Stimulated activated CD4-positive, alpha-beta T cell treated with anti-CD3 and anti-CD28 coated beads, Interleukin-1b, Interleukin-23, amount 100 ng/mL, for 48 hours (primary cell): ENCODE data around the gene MRPL49.
A peak's percentile ranks its signal among the peaks of the same experiment; 100 is the strongest.
"Not testable (repeated sequence)": the region's sequence is repeated elsewhere in the genome, so short reads cannot be mapped to it uniquely, and the experiment has no call there.

Experiments used
- DNase-seq: peaks from one replicate; pipeline ENCODE4 v3.0.0-alpha.2; 2020

The MRPL49 gene

DNA sequence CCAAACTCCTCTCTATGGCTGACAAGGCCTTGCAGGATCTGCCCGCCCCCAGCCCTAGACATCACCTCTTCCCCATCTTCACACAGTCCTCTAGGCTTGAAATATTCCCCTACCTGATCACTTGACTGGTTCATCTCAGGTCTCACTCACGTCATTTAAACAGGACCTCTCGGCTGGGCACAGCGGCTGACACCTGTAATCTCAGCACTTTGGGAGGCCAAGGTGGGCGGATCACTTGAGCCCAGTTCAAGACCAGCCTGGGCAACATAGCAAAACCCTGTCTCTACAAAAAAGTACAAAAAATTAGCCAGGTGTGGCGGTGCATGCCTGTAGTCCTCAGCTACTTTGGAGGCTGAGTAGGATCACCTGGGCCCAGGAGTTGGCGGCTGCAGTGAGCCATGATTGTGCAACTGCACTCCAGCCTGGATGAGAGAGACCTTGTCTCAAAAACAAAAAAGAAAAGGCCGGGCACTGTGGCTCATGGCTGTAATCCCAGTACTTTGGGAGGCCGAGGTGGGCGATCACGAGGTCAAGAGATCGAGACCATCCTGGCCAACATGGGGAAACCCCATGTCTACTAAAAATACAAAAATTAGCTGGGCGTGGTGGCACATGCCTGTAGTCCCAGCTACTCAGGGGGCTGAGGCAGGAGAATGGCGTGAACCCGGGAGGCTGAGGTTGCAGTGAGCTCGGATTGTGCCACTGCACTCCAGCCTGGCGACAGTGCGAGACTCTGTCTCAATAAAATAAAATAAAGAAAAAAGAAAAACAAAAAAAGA lies 3.0 kb upstream of the MRPL49 start:
- not testable (repeated sequence) for DNase-seq

DNA sequence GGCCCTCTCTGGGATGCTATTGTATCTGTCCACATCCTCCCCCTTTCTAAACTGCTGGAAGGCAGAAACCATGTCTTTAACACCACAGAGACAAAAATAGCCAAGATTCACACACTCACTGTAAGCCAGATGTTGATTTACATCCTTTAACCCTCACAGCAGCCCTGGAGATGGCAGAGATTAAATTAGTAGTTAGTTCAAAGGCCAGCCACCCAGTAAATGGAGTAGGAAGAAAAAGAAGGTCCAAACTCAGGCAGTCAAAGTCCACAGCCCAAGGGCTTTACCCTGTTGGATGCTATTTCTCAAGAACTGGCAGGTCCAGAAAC lies 2.5 kb upstream of the MRPL49 start:
- DNase-seq: no peak

DNA sequence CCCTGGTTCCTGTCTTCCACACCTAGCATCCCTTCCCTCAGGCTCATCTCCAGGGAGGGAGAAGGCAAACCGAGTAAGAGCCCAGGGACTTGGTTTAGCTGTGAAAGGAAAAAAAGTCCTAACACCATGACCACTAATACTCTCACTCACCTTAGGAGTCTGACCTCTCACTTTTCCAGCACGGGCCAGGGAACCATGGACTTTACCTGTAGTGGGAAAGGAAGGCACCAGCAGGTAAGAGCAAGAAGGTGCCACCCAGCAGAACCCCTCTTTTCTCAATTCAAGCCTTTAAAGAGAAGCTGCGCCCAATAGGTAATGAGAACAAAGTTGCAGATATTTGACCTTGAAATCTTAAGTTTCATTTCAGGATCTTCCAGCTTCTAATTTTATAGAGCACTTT lies 1.3 kb upstream of the MRPL49 start:
- DNase-seq: no peak

DNA sequence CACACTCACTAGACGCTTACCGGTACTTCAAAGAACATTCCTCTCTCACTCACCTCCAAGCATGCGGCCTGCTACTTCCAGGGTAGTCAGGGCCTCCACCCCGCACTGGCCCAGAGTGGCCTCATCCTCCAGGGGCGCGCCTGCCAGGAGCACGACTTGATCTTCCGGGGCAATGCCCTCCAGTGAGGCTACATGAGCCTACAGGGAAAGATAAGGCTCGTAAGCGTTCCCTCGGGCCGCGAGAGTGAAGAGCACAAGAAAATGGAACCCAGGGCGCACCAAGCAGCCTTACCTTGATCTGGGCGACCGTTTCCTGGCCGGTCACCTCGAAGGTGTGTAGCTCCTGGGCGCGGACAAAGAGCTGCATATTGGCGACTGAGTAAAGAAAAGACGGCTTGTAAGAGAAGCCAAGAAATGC lies 665 bp upstream of the MRPL49 start:
- peak; percentile 36 for DNase-seq

DNA sequence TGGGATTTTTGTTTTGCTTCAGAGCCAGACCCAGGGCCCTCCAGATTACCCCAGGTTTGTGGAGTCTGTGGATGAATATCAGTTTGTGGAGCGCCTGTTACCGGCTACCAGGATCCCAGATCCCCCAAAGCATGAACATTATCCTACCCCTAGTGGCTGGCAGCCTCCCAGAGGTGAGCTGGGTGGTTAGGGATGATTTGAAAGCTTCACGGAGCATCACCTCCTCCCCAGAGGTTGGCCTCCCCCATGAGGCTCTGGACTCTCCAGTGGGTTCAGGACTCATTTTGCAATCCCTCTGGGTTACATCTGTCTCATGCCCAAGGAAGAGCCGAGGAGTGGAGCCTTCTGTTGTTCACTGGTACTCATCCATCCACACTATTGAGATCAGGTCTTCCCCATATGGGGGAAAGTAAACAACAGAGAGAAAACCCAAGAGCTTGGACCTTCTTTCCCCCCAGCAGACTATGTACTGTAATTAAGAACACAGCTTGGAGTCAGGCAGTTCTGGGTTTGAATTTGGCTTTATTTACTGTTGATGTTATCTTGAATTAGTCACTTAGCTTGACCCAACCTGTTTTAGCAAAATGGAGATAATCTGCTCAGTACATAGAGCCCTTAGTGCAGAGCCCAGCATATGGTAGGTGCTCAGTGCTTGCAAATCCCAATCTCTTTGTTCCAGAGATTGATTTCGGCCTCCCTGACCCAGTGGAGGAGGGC lies 2.5 kb downstream of the MRPL49 start:
- DNase-seq: no peak

DNA sequence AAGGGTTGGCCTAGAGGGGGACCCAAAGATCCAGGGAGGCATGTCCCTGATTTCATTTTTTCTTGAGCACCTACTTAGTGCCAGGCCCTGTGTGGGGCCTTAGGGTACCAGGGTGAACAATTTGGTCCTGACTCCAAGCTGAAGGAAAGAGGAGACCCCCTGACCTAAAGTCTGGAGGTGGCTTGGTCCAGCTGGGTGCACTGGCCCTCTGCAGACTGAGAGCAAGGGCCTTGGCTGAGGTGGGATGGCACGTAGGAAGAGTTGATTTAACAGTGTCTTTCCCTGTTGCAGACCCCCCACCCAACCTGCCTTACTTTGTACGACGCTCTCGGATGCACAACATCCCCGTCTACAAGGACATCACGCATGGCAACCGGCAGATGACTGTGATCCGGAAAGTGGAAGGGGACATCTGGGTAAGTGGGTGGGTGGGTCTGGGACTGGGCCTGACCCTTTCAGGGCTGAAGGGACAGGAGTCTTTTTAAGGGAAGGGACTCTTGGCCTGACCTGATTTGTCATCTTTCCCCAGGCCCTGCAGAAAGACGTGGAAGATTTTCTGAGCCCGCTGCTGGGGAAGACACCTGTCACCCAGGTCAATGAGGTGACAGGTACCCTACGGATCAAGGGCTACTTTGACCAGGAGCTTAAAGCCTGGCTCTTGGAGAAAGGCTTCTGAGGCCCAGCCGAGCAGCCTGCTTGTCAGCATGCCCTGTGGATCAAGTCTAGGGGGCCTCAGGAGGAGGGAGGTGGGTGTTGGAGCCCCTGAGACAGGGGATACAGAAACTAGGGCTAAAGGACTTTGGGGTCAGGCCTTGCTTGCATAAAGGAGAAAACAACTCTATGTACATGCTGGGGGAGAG lies 3.3 kb downstream of the MRPL49 start:
- no peak for DNase-seq

DNA sequence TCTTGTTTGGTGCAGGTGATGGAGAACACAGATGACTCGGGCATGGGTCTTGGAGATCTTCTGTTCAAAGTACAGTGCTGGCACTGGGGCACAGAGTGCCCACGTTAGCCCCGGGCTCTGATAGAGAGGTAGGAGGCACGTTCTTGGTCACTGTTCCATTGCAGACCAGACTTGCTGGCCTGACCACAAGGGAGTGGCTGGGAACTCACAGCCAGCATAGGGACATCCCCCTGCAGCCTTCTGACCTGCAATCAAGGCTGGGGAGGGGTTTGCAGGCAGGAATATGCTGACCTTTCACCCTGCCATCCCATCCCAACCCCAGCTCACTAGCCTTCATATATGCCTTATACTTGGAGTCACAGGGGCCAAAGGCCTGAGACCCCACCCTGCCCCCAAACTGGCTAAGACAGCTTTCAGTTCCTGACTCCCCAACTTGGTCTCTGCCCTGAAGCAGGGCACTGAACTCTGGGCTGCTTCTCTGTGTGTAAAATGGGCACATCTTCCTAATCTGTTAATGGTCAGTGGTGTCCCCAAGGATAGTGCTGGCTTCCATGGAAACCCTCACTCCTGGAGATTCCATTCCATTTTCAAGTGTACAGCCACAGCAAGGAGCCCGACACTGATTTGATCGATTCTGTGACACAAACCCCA lies 4.6 kb downstream of the MRPL49 start:
- no peak for DNase-seq

DNA sequence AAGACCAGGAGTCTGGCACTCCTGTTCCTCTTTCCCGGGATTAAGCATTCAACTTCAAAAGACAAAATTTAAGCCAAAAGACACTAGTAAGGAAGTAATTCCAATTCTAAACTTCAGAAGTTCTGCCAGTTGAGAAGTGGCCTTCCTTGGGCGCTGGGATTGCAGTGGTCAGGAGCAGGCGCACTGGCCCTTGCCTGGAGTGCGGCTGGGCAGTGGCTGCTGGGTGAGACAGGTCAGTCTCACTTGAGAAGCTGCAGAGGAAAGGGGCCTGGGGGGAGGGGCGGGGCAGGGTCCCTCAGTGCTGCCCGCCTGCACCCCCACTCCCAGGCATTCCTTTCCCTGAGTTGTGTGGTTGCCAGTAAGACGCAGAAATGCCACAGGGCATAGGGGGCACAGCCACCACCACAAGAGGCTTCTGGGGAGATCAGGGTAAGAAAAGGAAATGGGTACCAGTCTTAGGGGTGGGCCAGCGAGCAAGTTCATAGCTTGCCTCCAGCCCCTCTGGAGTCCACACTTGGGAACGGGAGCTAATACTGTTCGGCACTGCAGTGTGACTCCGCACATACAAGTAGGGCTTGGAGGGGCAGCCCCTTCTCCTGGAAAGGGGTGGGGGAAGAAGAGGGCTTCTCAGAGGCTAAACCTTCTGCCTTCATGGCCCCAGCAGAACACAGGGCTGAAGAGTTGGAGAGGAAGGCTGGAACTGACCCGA lies 5.5 kb downstream of the MRPL49 start:
- no peak for DNase-seq

DNA sequence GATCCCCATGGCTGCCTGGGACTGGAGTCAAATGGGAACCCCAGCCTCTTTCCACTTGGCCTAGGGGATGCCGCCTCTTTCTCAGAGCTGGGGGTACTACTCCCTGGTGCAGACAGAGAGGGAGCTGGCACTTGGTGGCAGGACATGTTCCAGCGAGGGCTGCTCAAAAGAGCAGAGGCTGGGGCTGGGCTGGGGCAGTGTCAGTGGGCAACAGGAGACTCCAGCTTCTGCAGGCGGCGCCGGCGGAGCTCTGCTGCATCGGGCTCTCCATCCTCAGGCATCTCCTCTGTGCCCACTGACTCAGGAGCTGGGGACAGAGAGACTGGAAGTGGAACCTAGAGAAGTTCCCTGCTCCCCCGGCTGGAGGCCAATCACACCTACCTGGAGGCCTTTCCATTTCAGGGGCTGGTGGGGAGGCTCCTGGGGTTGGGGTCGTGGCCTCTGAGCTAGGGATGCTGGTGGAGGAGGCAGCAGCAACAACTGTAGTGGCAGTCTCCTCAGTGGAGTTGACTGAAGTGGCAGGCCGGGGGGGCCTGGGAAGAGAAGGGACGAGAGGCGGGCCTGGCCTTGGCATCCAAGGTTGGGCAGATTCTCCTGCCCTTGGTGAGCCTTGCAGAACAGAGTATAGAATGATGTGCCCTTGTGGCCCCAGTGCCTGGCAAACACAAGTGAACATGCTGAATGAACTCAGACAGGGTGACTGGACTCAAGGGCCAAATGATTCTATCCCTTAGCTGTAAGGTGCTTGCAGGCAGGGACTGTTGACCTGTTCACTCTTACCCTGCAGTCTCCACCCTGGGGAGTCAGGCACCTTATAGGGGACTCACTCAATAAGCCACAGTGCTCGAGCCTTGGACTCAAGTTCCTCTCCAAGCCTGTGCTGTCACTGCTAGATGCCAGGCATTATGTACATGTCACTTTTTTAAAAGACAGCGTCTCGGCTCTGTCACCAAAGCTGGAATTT lies 6.3 kb downstream of the MRPL49 start:
- no peak for DNase-seq

DNA sequence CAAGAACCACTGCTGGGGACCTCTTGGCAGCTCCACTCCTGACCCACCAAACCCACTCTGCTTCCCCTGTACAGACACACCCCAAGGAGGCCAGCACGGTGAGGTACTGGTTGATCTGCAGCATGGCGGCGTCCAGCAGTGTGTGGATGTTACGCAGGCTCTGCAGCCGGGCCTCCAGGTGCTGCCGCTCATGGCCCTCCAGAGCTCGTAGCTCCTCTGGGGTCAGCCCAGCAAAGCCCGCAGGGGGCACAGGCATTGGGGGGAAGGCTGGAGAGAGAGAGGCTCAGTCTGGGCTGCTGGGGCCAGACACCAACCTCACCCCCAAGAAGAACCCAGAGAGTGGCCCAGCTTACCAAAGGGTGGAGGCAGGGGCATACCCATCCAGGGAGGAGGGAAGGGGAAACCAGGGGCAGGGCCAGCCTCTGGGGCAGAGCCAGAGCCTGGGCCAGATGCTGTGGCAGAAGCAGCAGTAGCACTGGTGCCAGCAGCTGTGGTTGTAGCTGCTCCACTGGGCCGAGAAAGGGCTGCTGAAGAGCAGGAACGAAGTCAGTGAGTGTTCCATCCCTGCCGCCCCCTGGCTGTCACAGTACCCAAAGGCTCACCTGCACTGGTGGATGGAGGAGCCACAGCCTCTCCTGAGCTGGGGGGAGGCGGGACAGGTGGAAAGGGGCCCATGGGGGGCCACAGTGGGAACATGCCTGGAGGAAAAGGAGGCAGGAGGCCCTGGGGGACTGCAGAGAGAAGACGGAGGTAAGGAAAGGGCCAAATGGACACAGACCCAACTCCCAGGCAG lies 7.7 kb downstream of the MRPL49 start:
- no peak for DNase-seq

DNA sequence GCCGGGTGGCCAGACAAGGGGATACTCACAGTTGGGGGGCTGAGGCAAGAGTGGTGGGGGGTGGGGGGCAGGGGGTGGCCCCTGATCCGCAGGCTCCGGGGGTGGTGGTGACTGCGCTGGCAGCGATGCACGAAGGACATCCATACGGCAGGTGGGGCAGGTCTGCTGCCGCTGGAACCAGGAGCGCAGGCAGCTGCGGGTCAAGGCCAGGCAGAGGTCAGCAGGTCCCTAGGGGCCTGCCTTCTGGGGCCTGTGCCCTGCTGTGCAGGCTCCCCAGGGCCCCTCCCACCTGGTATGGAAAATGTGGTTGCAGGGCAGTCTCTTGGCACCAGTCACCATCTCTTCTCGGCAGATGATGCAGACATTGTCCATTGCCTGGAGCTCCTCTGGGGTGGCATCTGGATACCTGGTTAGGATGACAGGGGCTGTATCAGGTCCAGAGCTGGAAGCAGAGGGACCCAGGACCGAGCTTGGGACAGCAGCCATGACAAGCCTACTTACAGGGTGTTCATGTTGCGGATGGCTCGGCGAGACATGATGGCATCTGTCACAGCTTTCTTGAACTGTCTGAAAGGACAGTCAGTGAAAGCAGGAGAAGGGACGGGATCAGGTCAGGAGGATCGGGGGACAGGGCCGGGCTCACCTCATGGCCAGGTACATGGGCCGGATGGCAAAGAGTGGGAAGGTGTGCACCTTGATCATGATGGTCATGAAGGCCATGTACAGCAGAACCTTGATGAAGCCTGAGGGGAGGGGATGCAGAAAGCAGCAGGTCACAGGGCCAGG lies 8.7 kb downstream of the MRPL49 start:
- no peak for DNase-seq

DNA sequence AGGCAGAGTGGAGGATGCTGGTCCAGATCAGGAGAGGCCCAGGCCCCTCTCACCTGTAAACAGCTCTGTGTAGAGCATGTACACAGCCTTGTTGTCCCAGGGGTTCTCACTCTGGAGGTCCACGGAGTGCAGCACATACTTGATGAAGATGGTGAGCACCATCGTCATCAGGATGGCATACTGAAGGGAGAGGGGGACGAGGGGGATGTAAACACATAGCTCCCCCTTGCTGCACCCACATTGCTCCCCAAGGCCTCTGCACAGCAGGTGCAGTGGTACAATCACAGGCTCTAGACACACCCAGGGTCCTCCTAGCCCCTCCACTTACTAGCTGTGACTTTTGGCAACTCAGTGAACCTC lies 9.3 kb downstream of the MRPL49 start:
- no peak for DNase-seq

DNA sequence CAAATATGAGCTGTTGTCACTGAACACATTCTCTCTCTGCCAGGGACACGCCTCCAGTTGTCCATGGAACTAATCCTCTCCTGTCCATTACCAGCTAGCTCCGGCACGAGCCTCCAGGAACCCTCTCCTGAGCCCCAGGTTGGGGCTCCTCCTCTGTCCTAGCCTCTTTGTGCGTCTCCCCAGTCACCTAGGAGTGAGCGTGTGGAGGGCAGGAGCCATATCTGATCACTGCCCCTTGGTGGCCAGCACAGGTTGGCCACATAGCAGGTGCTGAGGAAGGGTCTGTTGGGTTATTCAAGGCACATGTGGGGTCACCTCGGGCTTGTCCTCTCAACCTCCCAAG lies 9.7 kb downstream of the MRPL49 start:
- no peak for DNase-seq

DNA sequence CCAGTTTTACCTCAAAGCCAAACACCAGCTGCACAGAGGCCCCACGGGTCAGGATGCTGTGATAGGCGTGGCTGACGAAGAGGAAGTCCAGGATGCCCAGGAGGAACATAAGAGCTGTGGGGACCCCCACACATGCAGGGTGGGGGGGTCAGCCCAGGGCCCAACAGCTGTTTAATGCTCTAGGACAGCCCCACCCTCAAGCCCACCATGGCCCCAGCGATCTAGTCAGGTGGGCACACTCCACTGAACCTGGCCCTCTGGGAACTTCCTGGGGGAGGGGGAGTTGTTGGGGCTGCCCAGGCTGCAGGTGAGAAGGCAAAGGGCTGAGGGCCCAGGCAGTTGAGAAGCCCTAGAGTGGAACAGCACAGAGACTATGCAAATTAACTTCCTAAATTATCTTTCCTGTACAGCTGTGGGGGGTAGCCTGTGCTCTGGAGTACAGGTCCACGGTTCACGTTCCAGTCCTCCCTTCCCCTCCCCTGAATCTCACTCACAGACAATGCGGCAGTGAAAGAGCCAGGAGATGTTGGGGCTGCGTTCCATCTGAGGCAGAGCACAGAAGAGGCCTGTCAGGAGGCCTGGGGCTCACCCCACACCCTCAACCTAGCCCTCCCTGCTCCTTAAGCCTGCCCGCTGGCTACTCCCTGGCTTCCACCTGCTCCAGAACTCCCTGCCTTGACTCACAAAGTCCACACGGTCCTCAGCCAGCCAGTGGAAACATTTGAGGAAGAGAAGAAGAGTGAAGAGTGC lies 10.3 kb downstream of the MRPL49 start:
- no peak for DNase-seq

DNA sequence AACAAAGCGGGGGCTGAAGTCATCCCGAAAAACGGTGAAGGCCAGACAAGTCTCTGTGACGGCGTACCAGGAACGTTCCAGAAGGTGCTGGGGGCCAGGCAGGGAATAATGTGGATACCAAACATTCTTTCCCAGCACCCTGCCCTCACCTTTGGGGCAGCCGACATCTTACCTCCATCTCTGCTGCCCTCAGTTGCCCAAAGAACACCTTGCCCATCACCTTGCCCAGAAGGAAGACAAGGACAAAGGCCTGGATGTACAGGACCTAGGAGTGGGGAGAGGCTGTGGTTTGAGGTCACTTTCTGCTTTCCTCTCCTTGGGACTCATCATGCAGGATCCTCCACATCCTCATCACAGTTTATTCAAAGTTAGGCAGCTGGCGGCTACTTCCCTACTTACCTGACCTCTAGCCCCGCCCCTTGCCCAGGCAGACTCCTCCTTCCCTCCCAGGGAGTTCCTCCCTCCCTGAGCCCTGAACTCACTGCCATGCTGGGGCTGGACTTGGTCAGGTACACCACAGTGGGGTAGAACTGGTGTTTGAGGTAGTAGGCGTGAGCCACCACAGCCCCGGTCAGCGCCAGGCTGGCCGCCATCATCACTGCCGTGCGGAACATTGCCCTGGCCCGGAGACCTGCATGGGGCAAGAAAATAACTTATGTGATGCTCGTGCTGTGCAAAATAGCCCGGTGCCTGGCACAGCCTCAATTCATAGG lies 11.0 kb downstream of the MRPL49 start:
- DNase-seq: peak; percentile 70

DNA sequence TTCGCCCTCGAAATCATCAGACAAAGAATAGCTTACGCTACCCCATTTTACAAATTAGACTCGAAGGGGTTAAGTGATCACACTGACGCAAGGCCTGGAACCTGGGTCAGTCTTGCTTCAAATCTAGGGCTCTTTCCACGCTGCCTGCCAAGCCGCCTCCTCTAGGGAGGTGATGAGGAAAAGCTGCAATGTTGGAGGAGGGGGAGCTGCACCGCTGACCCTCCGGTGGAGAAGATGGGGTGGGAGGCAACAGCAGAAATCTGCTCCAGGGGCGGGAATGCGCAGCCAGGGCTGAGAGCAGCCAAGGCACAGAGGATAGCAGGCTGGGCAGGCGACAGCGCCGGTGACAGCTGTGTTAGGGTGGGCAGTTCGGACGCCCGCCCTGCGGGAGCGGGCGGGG lies 11.6 kb downstream of the MRPL49 start:
- DNase-seq: no peak

DNA sequence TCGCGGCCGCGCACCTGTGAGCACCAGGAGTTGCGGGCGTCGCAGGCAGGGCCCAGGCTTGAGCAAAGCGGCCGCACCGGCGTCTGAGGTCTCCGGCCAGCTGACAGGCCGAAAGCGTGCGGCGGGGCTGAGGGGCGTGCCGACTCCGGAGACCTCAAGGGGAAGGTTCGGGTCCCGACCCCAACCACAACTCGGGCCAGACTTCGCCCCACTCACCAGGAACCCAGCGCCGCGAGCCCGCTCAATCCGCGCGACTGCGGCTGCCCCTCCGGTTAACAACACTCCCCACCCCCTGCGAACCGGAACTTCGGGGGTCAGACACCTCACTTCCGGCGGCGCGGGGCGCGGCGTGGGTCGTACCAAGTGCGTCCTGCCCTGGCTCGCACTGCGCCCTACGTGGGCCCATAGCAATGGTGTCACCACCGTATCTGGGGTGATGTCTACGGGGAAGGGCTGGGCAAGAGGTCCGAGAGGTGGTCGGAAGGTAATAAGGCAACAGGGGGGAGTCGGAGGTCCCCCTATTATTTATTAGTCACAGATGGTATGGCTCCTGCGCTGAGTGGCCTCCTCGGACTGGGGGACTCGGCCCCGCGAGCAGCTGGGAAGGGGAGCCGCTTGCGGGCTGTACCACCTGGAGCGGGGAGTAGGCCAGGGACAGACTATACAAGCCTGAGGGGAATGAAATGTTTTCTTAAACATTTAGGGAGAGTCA lies 12.3 kb downstream of the MRPL49 start, which contains the start of gene SYVN1:
Gene SYVN1, minus strand, starts transcription at position 280 of the 712 bp plus-strand sequence. CDS start 918 bp downstream, outside the sequence.
- peak; percentile 90 for DNase-seq
